HepG2 (cell line): ENCODE data around the gene RGS19. TPM values are rescaled to one million over a fixed set of nuclear protein-coding genes. Genes with fewer than 3 reads are reported as not detected.

Experiments
- AHR ChIP-seq: IDR thresholded peaks from 2 replicates; pipeline ENCODE4 v1.6.1; 2018; ENCODE audit warnings: missing genetic modification reagents, missing compliant biosample characterization
- ARNT2 ChIP-seq: sonication (generic); formaldehyde crosslinking; IDR thresholded peaks from 2 replicates; pipeline ENCODE4 v1.8.0; 2022; ENCODE audit warnings: mild to moderate bottlenecking, low read depth, missing genetic modification reagents, moderate library complexity
- ATF2 ChIP-seq: sonication (generic); formaldehyde crosslinking; IDR thresholded peaks from 2 replicates; pipeline ENCODE4 v1.4.0; 2020; ENCODE audit warnings: missing genetic modification reagents
- BRF2 ChIP-seq: sonication (generic); formaldehyde crosslinking; IDR thresholded peaks from 2 replicates; pipeline ENCODE4 v1.8.1; 2022; ENCODE audit warnings: mild to moderate bottlenecking, missing genetic modification reagents
- CBFB ChIP-seq: sonication (generic); formaldehyde crosslinking; IDR thresholded peaks from 2 replicates; pipeline ENCODE4 v1.4.0; 2020; ENCODE audit warnings: missing genetic modification reagents
- HDAC1 ChIP-seq: sonication (generic); formaldehyde crosslinking; IDR thresholded peaks from 2 replicates; pipeline ENCODE4 v1.5.1; 2020; ENCODE audit warnings: mild to moderate bottlenecking, missing genetic modification reagents
- NR0B2 ChIP-seq: sonication (generic); formaldehyde crosslinking; IDR thresholded peaks from 2 replicates; pipeline ENCODE4 v1.4.0; 2020; ENCODE audit warnings: mild to moderate bottlenecking, missing genetic modification reagents
- PAXIP1 ChIP-seq: sonication (generic); formaldehyde crosslinking; conservative IDR thresholded peaks from 2 replicates; pipeline ENCODE4 v1.4.0; 2020; ENCODE audit warnings: mild to moderate bottlenecking, missing genetic modification reagents, moderate library complexity
- PPARG ChIP-seq: conservative IDR thresholded peaks from 2 replicates; pipeline ENCODE4 v1.6.1; 2016; ENCODE audit warnings: missing biosample characterization, missing genetic modification reagents
- RFXANK ChIP-seq: IDR thresholded peaks from 2 replicates; pipeline ENCODE4 v1.6.1; 2016
- SNAI1 ChIP-seq: sonication (generic); formaldehyde crosslinking; IDR thresholded peaks from 2 replicates; pipeline ENCODE4 v1.5.0; 2020; ENCODE audit warnings: mild to moderate bottlenecking, missing genetic modification reagents, borderline replicate concordance
- SOX6 ChIP-seq, 2 experiments: fragments of 450-650 bp in 1 of 2; sonication (generic) in 1 of 2; formaldehyde crosslinking in 1 of 2; IDR thresholded peaks; 2 replicates each; pipeline versions ENCODE4 v1.4.0 to v1.6.1; 2017 to 2020; ENCODE audit warnings: antibody characterized with exemption in 1 of 2, mild to moderate bottlenecking in 1 of 2, missing genetic modification reagents in 1 of 2
- TBX3 ChIP-seq: fragments of 450-650 bp; IDR thresholded peaks from 2 replicates; pipeline ENCODE4 v1.6.1; 2017; ENCODE audit warnings: antibody characterized with exemption, mild to moderate bottlenecking, inconsistent platforms, borderline replicate concordance
- TIGD3 ChIP-seq: sonication (generic); formaldehyde crosslinking; IDR thresholded peaks from 2 replicates; pipeline ENCODE4 v1.5.1; 2020; ENCODE audit warnings: mild to moderate bottlenecking, missing genetic modification reagents, borderline replicate concordance
- USF2 ChIP-seq, 2 experiments: sonication (generic) in 1 of 2; formaldehyde crosslinking in 1 of 2; IDR thresholded peaks; 2 replicates each; pipeline versions ENCODE4 v1.5.1 to v1.6.1; 2011 to 2020; ENCODE audit warnings: borderline replicate concordance in 1 of 2, low read depth in 1 of 2, low read length in 1 of 2, mild to moderate bottlenecking in 1 of 2, missing genetic modification reagents in 1 of 2, moderate library complexity in 1 of 2
- ZNF230 ChIP-seq: sonication (generic); formaldehyde crosslinking; IDR thresholded peaks from 2 replicates; pipeline ENCODE4 v1.4.0; 2020; ENCODE audit warnings: mild to moderate bottlenecking, missing genetic modification reagents
- ZNF343 ChIP-seq: sonication (generic); formaldehyde crosslinking; IDR thresholded peaks from 2 replicates; pipeline ENCODE4 v1.4.0; 2020; ENCODE audit warnings: mild to moderate bottlenecking, missing genetic modification reagents
- polyA plus RNA-seq, 8 experiments: library from polyadenylated mRNA; depleted of rRNA in 3 of 8; stranded (reverse) in 7 of 8; unstranded in 1 of 8; fragments of >200 nt; fragmentation: Illumina TruSeq in 4 of 8; extraction: Trizol in 4 of 8; gene quantifications; 2 replicates each; pipeline versions ENCODE4 v1.2.1 to v1.2.3, GENCODE V29; 2011 to 2016; ENCODE audit warnings: low read depth in 4 of 8, missing spikeins in 1 of 8, mixed read lengths in 1 of 8; ENCODE audit not compliant: insufficient read depth in 1 of 8
- total RNA-seq, 5 experiments: library from RNA; depleted of rRNA; stranded (reverse); fragments of >200 nt; fragmentation: Illumina TruSeq; extraction: Trizol; gene quantifications; 2 replicates each; pipeline ENCODE4 v1.2.3, GENCODE V29; 2016; ENCODE audit warnings: low read depth in 1 of 5

Gene RGS19
- total and polyA plus RNA-seq, 2 of the 13 experiments (the other 11 are each of a cell fraction or from before 2014, with no cell fraction given) = 10.7 to 11.9 TPM

GRCh38 chr20:64080813-64081623 is 1.7 kb upstream of the RGS19 start (continued):
- TF ChIP-seq TBX3 (no peak), ARNT2 (CRISPR knock-in tag) (no peak), TIGD3 (CRISPR knock-in tag) (no peak), ATF2 (CRISPR knock-in tag) (0 out of 2 replicates have a peak, but pooled peaks have one; percentile 4), NR0B2 (CRISPR knock-in tag) (peak; percentile 37; the same call in 1 of the 2 replicates), SOX6 (IDR thresholded peaks at IDR 0.05) (no peak), SOX6 (CRISPR knock-in tag; IDR thresholded peaks at IDR 0.05) (no peak), RFXANK (CRISPR knock-in tag) (no peak), ZNF343 (CRISPR knock-in tag) (no peak), BRF2 (CRISPR knock-in tag) (no peak), USF2 (IDR thresholded peaks at IDR 0.05; ENCODE audit: low read depth, low read length) (no peak), USF2 (CRISPR knock-in tag; IDR thresholded peaks at IDR 0.05; ENCODE audit: borderline replicate concordance) (no peak), PAXIP1 (CRISPR knock-in tag) (no peak), HDAC1 (no peak), CBFB (CRISPR knock-in tag) (no peak), SNAI1 (no peak), PPARG (no peak), AHR (CRISPR knock-in tag) (no peak; the same call in 1 of the 2 replicates), ZNF230 (CRISPR knock-in tag) (no peak)
